GM11168 (cell line): ENCODE data around the gene NBEAL1.
"Not testable (repeated sequence)": the region's sequence is repeated elsewhere in the genome, so short reads cannot be mapped to it uniquely, and the experiment has no call there.

Source experiments
- in situ Hi-C: fragments of 300-500 bp; cut with MboI; formaldehyde crosslinking; loops from one replicate; pipeline ENCODE4 v1.12.0; 2022; ENCODE audit warnings: low sequenced_read_pairs; ENCODE audit not compliant: unreplicated experiment

Gene NBEAL1

GRCh38 chr2:203102357-203102756 lies 87.7 kb downstream of the NBEAL1 start:
- in situ Hi-C loops = not testable (repeated sequence)

DNA sequence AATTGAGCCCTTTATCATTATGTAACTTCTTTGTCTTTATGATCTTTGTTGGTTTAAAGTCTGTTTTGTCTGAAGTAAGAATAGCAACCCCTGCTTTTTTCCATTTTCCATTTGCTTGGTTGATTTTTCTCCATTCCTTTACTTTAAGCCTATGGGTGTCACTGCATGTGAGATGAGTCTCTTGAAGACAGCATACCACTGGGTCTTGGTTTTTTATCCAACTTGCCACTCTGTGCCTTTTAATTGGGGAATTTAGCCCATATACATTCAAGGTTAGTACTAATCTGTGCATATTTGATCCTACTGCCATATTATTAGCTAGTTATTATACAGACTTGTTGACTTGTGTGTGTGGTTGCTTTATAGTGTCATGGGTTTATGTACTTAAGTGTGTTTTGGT lies 89.6 kb downstream of the NBEAL1 start:
- in situ Hi-C loops = no loop called here

DNA sequence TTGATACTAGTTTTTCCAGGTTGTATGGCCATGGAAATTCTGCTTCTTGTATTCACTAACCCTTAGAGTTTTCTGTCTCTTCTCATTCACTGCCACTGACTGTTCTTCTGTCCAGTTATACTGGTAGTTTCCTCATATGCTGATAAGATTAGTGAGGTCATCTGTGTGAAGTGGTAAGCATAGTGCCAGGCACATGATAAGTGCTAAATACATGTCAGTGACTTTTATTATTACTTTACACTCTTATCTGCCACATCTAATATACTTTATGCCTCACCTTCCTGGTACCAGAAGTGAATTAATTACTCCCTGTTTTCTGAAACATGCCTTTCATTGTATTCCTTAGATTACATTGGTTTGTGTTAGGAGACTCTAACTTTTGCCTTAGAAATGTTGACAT lies 91.3 kb downstream of the NBEAL1 start:
- in situ Hi-C loops = no loop called here

DNA sequence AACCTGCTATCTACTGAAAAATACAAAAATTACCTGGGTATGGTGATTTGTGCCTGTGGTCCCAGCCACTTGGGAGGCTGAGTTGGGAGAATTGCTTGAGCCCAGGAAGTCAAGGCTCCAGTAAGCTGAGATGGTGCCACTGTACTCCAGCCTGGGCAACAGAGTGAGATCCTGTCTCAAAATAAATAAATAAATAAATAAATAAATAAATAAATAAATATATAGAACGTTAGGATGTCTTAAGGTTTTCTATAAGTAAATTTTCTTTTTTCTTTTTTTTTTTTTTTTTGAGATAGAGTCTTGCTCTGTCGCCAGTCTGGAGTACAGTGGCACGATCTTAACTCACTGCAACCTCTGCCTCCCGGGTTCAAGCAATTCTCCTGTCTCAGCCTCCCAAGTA lies 95.8 kb downstream of the NBEAL1 start:
- in situ Hi-C loops = not testable (repeated sequence)

DNA sequence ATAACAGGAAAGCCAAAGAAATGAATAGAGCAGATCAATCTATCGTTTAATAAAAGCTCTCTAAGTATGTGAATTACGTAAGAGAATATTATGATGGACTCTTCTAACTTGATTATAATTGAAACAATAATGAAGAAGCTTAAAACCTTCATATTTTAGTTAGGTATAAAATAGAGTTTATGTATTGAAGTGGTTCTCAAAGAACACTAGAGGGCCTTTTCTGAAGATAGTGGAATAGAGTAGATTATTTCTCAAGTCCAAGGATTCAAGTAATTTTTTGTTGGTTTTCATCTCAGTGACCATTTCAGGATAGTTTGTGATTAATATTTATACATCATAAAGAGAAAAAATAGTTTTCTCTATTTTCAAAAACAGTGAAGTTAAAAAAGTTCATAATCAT lies 97.7 kb downstream of the NBEAL1 start:
- in situ Hi-C loops = no loop called here

GRCh38 chr2:203115201-203115700 lies 100.6 kb downstream of the NBEAL1 start:
- in situ Hi-C loops = not testable (repeated sequence)

GRCh38 chr2:203122317-203122986 lies 107.8 kb downstream of the NBEAL1 start:
- in situ Hi-C loops = no loop called here

DNA sequence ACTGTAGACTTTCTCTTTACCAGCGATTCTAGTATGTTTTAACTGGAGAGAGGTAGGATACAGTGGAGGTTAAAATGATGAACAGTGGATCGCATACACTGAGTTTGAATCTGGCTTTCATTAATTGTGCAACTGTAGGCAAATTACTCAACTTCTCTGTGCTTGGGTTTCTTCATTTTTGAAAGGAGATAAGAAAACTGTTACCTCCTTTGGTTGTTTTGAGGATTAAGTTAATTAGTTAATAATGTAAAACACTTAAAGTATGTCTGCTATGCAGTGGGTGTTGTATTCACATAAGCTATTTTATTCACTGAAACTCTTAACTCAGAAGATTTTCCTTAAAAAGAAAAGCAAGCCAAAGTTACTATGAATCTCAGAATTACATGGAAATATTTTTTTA lies 112.3 kb downstream of the NBEAL1 start:
- in situ Hi-C loops = no loop called here

- in situ Hi-C loops = no loop called here
Observed at GRCh38 chr2:203135105-203135504, 120.4 kb downstream of the NBEAL1 start.

- in situ Hi-C loops = no loop called here
Observed at GRCh38 chr2:203143391-203143790, 128.7 kb downstream of the NBEAL1 start.

DNA sequence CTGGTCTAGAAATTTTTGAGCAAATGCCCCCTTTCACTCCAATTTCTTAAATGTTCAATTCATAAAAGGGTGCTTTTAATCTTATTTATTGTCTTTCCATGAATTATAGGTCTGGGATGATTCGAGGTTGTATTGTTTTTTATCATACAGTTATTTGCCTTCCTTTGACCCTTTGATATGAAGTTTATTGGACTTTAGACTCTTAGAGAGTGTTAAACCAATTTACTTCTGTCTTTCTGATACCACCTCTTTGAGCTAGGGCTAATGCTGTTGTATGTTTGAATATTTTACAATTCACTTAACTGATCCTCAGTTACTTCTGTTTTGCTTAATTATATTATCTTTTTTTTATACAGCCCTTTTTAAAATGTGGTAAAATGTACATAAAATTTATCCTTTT lies 134.5 kb downstream of the NBEAL1 start:
- in situ Hi-C loops = no loop called here

- in situ Hi-C loops = no loop called here
Observed at GRCh38 chr2:203155406-203155805, 140.7 kb downstream of the NBEAL1 start.

- in situ Hi-C loops = not testable (repeated sequence)
Observed at GRCh38 chr2:203162722-203163121, 148.0 kb downstream of the NBEAL1 start.

GRCh38 chr2:203164311-203164935 lies 149.7 kb downstream of the NBEAL1 start:
- in situ Hi-C loops = no loop called here

GRCh38 chr2:203167751-203168150 lies 153.1 kb downstream of the NBEAL1 start:
- in situ Hi-C loops = no loop called here

GRCh38 chr2:203170502-203170901 lies 155.8 kb downstream of the NBEAL1 start:
- in situ Hi-C loops = no loop called here

GRCh38 chr2:203175371-203175770 lies 160.7 kb downstream of the NBEAL1 start:
- in situ Hi-C loops = no loop called here

GRCh38 chr2:203177361-203177760 lies 162.7 kb downstream of the NBEAL1 start:
- in situ Hi-C loops = no loop called here

GRCh38 chr2:203185864-203186263 lies 171.2 kb downstream of the NBEAL1 start:
- in situ Hi-C loops = no loop called here

GRCh38 chr2:203190547-203190946 lies 175.9 kb downstream of the NBEAL1 start:
- in situ Hi-C loops = not testable (repeated sequence)

GRCh38 chr2:203191026-203191425 lies 176.4 kb downstream of the NBEAL1 start:
- in situ Hi-C loops = not testable (repeated sequence)

DNA sequence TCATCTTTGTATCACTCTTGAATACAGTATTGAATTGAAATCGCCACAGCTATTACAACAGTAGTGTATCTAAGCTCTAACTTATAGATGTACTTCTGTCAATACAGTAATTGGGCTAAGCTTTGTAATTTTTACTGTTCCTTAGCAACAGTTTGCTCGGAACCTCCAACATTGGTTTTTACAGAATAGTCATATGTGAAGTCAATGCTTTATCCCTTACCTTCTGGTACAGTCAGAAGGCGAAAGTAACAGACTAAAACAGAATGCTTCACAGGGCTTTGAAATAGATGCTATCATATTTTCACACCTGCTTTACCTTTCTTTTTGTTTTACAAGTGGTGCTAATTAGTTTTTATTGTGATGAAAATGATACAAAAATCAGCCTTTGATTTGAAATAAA lies 177.3 kb downstream of the NBEAL1 start:
- in situ Hi-C loops = no loop called here
